Measurements from ENCODE around the gene PECR. TPM values are rescaled to one million over a fixed set of nuclear protein-coding genes. Genes with fewer than 3 reads are reported as not detected.

The PECR gene
- total RNA-seq, 1 donor from 2014 or later = 21.2 TPM

- Histone ChIP-seq H3K9me3 (ENCODE audit: low read depth) (no peaks in the 10 kb centered on the region), H3K27ac (no peak overlapping the region), H3K36me3 (no peaks in the 10 kb centered on the region), H3K4me3 (no peak overlapping the region), H3K9ac (no peak overlapping the region), H2AFZ (replicated peaks) (no peak overlapping the region), H3F3A (ENCODE audit: low read depth) (no peaks in the 10 kb centered on the region), H4K20me1 (ENCODE audit: low read depth) (no peaks in the 10 kb centered on the region), H3K79me2 (ENCODE audit: low read depth) (no peaks in the 10 kb centered on the region), H3K4me2 (no peak overlapping the region), H3K4me1 (no peaks in the 10 kb centered on the region), H3K27me3 (no peaks in the 10 kb centered on the region)
- no peak overlapping the region for H3K27ac Mint-ChIP-seq
- TF ChIP-seq EZH2phosphoT487 (IDR thresholded peaks at IDR 0.05) (no peak), EZH2 (IDR thresholded peaks at IDR 0.05) (no peak)
- no peak overlapping the region for H3K4me3 Mint-ChIP-seq
- peaks cover 2% of the 10 kb centered on the region for H3K36me3 Mint-ChIP-seq
- H3K27me3 Mint-ChIP-seq (ENCODE audit: insufficient read depth, low read depth) = no peaks in the 10 kb centered on the region
- no peaks in the 10 kb centered on the region for H3K9me3 Mint-ChIP-seq
- no peak for DNase-seq (ENCODE audit: low spot score)
- H3K4me1 Mint-ChIP-seq = no peaks in the 10 kb centered on the region
Observed at GRCh38 chr2:216024779-216025336, 56.8 kb downstream of the PECR start.

DNA sequence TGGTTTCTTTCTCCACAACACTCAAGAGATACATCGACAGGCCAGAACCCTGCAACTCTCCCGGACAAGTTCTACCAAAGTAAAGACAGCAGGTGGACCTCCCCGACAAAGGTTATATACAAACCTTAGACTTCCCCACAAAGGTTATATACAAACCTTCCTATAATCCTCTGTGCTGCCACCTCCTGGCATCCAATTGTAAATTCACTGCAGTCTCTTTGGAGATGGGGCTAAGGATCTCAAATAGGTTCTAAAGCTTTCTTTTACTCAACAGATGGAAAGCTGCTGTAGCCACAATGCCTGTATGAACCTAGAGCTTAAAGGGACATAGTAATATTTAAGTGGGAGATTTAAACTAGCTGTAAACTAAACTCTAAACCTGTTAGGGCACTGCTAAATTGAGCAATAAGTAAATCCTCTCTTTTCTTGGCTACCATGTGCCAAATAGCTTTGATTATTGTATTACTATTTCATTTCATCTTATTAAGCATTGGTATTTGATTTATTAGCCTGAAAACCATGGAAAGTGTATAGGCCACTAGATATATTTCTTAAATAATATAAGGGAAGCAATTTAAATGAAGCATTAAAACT lies 58.5 kb downstream of the PECR start:
- TF ChIP-seq, protein P1, sequence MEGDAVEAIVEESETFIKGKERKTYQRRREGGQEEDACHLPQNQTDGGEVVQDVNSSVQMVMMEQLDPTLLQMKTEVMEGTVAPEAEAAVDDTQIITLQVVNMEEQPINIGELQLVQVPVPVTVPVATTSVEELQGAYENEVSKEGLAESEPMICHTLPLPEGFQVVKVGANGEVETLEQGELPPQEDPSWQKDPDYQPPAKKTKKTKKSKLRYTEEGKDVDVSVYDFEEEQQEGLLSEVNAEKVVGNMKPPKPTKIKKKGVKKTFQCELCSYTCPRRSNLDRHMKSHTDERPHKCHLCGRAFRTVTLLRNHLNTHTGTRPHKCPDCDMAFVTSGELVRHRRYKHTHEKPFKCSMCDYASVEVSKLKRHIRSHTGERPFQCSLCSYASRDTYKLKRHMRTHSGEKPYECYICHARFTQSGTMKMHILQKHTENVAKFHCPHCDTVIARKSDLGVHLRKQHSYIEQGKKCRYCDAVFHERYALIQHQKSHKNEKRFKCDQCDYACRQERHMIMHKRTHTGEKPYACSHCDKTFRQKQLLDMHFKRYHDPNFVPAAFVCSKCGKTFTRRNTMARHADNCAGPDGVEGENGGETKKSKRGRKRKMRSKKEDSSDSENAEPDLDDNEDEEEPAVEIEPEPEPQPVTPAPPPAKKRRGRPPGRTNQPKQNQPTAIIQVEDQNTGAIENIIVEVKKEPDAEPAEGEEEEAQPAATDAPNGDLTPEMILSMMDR (IDR thresholded peaks at IDR 0.05) = peak; percentile 78
- no peak for TF ChIP-seq EZH2phosphoT487 (IDR thresholded peaks at IDR 0.05)
- Mint-ChIP-seq H3K4me1 (no peaks in the 10 kb centered on the region), H3K4me3 (no peak overlapping the region), H3K9me3 (no peaks in the 10 kb centered on the region), H3K36me3 (no peaks in the 10 kb centered on the region), H3K27me3 (ENCODE audit: insufficient read depth, low read depth) (no peaks in the 10 kb centered on the region), H3K27ac (no peak overlapping the region)
- H3K79me2 ChIP-seq (ENCODE audit: low read depth) = no peaks in the 10 kb centered on the region
- H2AFZ ChIP-seq (replicated peaks) = no peak overlapping the region
- H3K9ac ChIP-seq = no peak overlapping the region
- H3K4me1 ChIP-seq = no peaks in the 10 kb centered on the region
- peak; percentile 55 for DNase-seq (ENCODE audit: low spot score)
- H3K4me3 ChIP-seq = no peak overlapping the region
- no peaks in the 10 kb centered on the region for H4K20me1 ChIP-seq (ENCODE audit: low read depth)
- no peak overlapping the region for H3K4me2 ChIP-seq
- no peaks in the 10 kb centered on the region for H3K9me3 ChIP-seq (ENCODE audit: low read depth)
- no peak overlapping the region for H3K27ac ChIP-seq
- H3K27me3 ChIP-seq = no peaks in the 10 kb centered on the region
- H3K36me3 ChIP-seq = no peaks in the 10 kb centered on the region
- H3F3A ChIP-seq (ENCODE audit: low read depth) = no peaks in the 10 kb centered on the region

DNA sequence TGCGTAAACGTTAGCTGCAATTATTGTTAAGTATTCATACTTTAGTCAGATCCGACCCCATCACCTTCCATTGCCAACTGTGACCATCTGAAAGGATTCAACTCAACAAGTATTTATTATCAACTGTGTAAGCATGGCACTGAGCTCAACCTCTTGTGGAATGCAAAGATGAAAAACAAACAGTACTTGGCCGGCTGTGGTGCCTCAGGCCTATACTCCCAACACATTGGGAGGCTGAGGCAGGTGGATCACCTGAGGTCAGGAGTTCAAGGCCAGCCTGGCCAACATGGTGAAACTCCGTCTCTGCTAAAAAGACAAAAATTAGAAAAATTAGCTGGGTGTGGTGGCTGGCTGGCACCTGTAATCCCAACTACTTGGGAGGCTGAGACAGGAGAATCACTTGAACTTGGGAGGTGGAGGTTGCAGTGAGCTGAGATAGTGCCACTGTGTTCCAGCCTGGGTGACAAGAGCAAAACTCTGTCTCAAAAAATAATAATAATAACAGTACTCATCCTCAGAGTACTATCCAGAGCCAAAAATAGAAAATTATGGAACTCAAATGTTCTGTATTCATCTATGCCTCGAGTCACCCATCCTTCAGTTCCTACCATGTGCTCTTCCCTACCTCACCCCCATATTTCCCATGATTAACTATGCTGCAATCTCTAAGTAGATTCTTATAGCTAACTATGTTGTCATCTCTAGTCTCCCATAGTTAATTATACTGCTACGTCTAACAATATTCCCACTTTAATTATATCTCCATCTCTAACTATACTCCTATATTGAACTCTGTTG lies 59.6 kb downstream of the PECR start:
- Histone ChIP-seq H4K20me1 (ENCODE audit: low read depth) (no peaks in the 10 kb centered on the region), H3K79me2 (ENCODE audit: low read depth) (no peaks in the 10 kb centered on the region), H3K9ac (no peak overlapping the region), H3K36me3 (no peaks in the 10 kb centered on the region), H2AFZ (replicated peaks) (no peak overlapping the region), H3F3A (ENCODE audit: low read depth) (no peaks in the 10 kb centered on the region), H3K4me1 (no peaks in the 10 kb centered on the region), H3K4me3 (no peak overlapping the region), H3K4me2 (no peak overlapping the region), H3K27ac (no peak overlapping the region), H3K27me3 (no peaks in the 10 kb centered on the region), H3K9me3 (ENCODE audit: low read depth) (no peaks in the 10 kb centered on the region)
- Mint-ChIP-seq H3K4me1 (no peaks in the 10 kb centered on the region), H3K9me3 (no peaks in the 10 kb centered on the region), H3K27ac (no peak overlapping the region), H3K4me3 (no peak overlapping the region), H3K27me3 (ENCODE audit: insufficient read depth, low read depth) (no peaks in the 10 kb centered on the region), H3K36me3 (no peaks in the 10 kb centered on the region)
- DNase-seq (ENCODE audit: low spot score) = no peak
- no peak for TF ChIP-seq EZH2phosphoT487 (IDR thresholded peaks at IDR 0.05)
- TF ChIP-seq EZH2 (IDR thresholded peaks at IDR 0.05) = no peak
- TF ChIP-seq, protein P1 (IDR thresholded peaks at IDR 0.05) = no peak

DNA sequence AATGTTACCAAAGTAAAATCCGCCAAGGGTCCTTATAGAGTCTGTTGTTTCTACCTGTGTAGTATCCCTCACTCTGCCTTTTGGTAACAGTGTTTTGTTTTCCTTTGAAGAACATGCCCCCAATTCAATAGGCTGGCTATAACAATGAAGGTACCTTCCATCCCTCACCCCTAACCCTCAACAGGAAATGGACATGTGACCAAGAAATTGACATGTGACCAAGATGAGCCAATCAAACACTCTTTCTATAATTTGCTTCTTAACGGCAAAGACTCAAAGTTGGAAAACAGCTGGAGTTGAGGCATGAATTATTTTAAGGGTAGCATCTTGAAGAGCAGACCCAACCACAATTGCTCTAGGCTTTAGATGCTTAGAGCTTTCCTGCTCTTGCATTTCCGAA lies 62.9 kb downstream of the PECR start:
- no peak overlapping the region for H3K27ac ChIP-seq
- Mint-ChIP-seq H3K4me3 (no peak overlapping the region), H3K4me1 (peaks cover 4% of the 10 kb centered on the region), H3K27me3 (ENCODE audit: insufficient read depth, low read depth) (no peaks in the 10 kb centered on the region), H3K27ac (no peak overlapping the region), H3K36me3 (no peaks in the 10 kb centered on the region), H3K9me3 (no peaks in the 10 kb centered on the region)
- H3F3A ChIP-seq (ENCODE audit: low read depth) = no peaks in the 10 kb centered on the region
- H3K4me1 ChIP-seq = peaks cover 4% of the 10 kb centered on the region
- H3K9ac ChIP-seq = no peak overlapping the region
- no peak overlapping the region for H2AFZ ChIP-seq (replicated peaks)
- no peaks in the 10 kb centered on the region for H3K79me2 ChIP-seq (ENCODE audit: low read depth)
- H3K4me2 ChIP-seq = no peak overlapping the region
- H3K4me3 ChIP-seq = no peak overlapping the region
- TF ChIP-seq, protein P1 (IDR thresholded peaks at IDR 0.05) = no peak
- TF ChIP-seq EZH2phosphoT487 (IDR thresholded peaks at IDR 0.05) (no peak), EZH2 (IDR thresholded peaks at IDR 0.05) (no peak)
- H3K27me3 ChIP-seq = no peaks in the 10 kb centered on the region
- no peaks in the 10 kb centered on the region for H3K36me3 ChIP-seq
- H4K20me1 ChIP-seq (ENCODE audit: low read depth) = no peaks in the 10 kb centered on the region
- H3K9me3 ChIP-seq (ENCODE audit: low read depth) = no peaks in the 10 kb centered on the region
- DNase-seq (ENCODE audit: low spot score) = no peak

Data from neural progenitor cell (in vitro differentiated cells).